ENCODE measurements around the gene OR2W1.

Gene OR2W1

GRCh38 chr6:28996844-28997510 is 48.0 kb downstream of the OR2W1 start:
- DNase-seq (ENCODE audit: low read depth in 2 of 2) = no peak

- no peak for DNase-seq (ENCODE audit: low read depth in 2 of 2)
These were observed 49.8 kb downstream of the OR2W1 start for GRCh38 chr6:28995093-28995650.

All from stimulated activated CD8-positive, alpha-beta memory T cell treated with anti-CD3 and anti-CD28 coated beads, Interleukin-2, amount 100 ng/mL, for 1 hour (primary cell).